Ishikawa (cell line): ENCODE results near the gene WNT8B.

Experiments used
- CREB1 ChIP-seq: IDR thresholded peaks from 2 replicates; pipeline ENCODE4 v1.6.1; 2012; ENCODE audit warnings: low read depth
- EP300 ChIP-seq: IDR thresholded peaks from 2 replicates; pipeline ENCODE4 v1.6.1; 2012; ENCODE audit warnings: borderline replicate concordance
- YY1 ChIP-seq: IDR thresholded peaks from 2 replicates; pipeline ENCODE4 v1.6.1; 2012; ENCODE audit warnings: low read depth
- TF ChIP-seq, protein P1 (sequence below): IDR thresholded peaks from 2 replicates; pipeline ENCODE4 v1.6.1; 2012; ENCODE audit warnings: low read depth, mild to moderate bottlenecking

DNA sequence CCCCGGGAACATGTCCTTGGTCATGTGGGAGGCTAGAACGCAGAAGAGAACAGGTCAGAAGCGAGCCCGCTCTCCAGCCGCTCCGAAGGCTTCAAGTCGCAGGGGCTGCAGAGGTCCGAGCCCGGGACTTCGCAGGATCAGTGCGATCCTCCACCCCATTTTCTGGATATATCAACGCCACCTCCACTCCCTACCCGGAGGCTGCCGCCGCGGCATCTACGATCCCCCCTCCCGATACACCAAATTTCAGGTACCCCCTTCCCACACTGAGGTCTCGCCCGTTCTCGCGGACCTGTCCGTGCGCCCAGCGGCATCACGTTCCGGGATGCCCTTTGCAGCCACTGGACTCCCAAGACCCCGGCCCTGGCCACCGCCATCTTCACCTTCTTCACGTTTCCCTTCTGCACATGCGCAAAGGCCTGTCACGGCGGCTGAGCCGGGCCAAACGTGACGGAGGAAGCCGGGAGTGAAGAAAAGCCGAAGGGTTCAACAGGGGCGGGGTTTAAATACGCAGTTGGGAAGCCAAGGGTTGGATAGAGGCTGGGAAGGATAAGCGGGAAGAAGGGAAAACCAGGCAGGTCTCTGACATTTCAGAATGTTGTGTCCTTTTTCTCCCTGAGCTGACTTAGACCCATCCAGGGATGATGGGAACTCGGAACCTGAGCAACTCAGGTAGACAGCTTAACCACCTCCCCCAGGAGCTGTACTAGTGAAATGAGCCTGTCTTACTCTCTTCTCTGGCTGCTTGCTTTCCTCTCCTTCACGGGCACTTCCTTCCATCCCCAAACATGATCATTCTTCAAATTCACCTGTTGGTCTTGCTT lies 66.9 kb downstream of the WNT8B start, which contains the start of gene NDUFB8:
- TF ChIP-seq EP300 (0 out of 2 replicates have a peak, but pooled peaks have one; percentile 9), YY1 (peak; percentile 94), CREB1 (peak; percentile 51)
- TF ChIP-seq, protein P1, sequence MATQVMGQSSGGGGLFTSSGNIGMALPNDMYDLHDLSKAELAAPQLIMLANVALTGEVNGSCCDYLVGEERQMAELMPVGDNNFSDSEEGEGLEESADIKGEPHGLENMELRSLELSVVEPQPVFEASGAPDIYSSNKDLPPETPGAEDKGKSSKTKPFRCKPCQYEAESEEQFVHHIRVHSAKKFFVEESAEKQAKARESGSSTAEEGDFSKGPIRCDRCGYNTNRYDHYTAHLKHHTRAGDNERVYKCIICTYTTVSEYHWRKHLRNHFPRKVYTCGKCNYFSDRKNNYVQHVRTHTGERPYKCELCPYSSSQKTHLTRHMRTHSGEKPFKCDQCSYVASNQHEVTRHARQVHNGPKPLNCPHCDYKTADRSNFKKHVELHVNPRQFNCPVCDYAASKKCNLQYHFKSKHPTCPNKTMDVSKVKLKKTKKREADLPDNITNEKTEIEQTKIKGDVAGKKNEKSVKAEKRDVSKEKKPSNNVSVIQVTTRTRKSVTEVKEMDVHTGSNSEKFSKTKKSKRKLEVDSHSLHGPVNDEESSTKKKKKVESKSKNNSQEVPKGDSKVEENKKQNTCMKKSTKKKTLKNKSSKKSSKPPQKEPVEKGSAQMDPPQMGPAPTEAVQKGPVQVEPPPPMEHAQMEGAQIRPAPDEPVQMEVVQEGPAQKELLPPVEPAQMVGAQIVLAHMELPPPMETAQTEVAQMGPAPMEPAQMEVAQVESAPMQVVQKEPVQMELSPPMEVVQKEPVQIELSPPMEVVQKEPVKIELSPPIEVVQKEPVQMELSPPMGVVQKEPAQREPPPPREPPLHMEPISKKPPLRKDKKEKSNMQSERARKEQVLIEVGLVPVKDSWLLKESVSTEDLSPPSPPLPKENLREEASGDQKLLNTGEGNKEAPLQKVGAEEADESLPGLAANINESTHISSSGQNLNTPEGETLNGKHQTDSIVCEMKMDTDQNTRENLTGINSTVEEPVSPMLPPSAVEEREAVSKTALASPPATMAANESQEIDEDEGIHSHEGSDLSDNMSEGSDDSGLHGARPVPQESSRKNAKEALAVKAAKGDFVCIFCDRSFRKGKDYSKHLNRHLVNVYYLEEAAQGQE: no peak
